Natural killer cell (primary cell): Measurements from ENCODE around the gene MFSD11. TPM values are rescaled to one million over a fixed set of nuclear protein-coding genes. Genes with fewer than 3 reads are reported as not detected.

Source experiments
- ATAC-seq, 3 donors: fragments of 150-1000 bp in 2 of 3; fragments of 200-7000 bp in 1 of 3; cut with Tn5 transposase; 1 replicate in 1 of 3; 2 replicates in 2 of 3; pipeline ENCODE4 v1.10.0; 2021; ENCODE audit warnings: mild to moderate bottlenecking in 2 of 3, moderate library complexity in 2 of 3
- DNase-seq, 2 donors: peaks; one replicate each; pipeline versions ENCODE4 v3.0.0 to v3.0.0-alpha.2; 2013 to 2021; ENCODE audit warnings: mixed read lengths in 1 of 2
- H3K27ac ChIP-seq: one replicate; pipeline ENCODE4 v1.5.1; 2013; ENCODE audit warnings: mild to moderate bottlenecking, low read length
- H3K27me3 ChIP-seq: one replicate; pipeline ENCODE4 v1.6.1; 2013; ENCODE audit warnings: low read length; ENCODE audit not compliant: control insufficient read depth, insufficient read depth
- H3K36me3 ChIP-seq: one replicate; pipeline ENCODE4 v1.6.1; 2013; ENCODE audit warnings: low read length; ENCODE audit not compliant: control insufficient read depth, insufficient read depth
- H3K4me1 ChIP-seq: one replicate; pipeline ENCODE4 v1.6.1; 2013; ENCODE audit warnings: low read length; ENCODE audit not compliant: control insufficient read depth, insufficient read depth
- H3K4me3 ChIP-seq: one replicate; pipeline ENCODE4 v1.5.1; 2013; ENCODE audit warnings: low read length
- H3K9me3 ChIP-seq: one replicate; pipeline ENCODE4 v1.6.1; 2013; ENCODE audit warnings: low read length; ENCODE audit not compliant: control insufficient read depth, insufficient read depth
- H3K27ac Mint-ChIP-seq, 2 donors: one replicate each; pipeline ENCODE4 v1.8.0; 2022; ENCODE audit warnings: mild to moderate bottlenecking in 2 of 2, mixed read lengths in 2 of 2, moderate library complexity in 1 of 2
- H3K27me3 Mint-ChIP-seq, 2 donors: one replicate each; pipeline ENCODE4 v1.8.0; 2022; ENCODE audit warnings: low read depth in 2 of 2, mixed read lengths in 2 of 2
- H3K36me3 Mint-ChIP-seq: one replicate; pipeline ENCODE4 v1.8.0; 2022; ENCODE audit warnings: mixed read lengths
- H3K4me1 Mint-ChIP-seq, 2 donors: one replicate each; pipeline ENCODE4 v1.8.0; 2022; ENCODE audit warnings: mixed read lengths in 2 of 2
- H3K4me3 Mint-ChIP-seq: one replicate; pipeline ENCODE4 v1.8.0; 2022; ENCODE audit warnings: mild to moderate bottlenecking, moderate library complexity, mixed read lengths
- H3K9me3 Mint-ChIP-seq, 2 donors: one replicate each; pipeline ENCODE4 v1.8.0; 2022; ENCODE audit warnings: mixed read lengths in 2 of 2
- WGBS: methylation state at CpG from one replicate; pipeline ENCODE4 v1.1.7; 2013; ENCODE audit warnings: missing lambda C conversion rate; ENCODE audit not compliant: insufficient coverage; 5-methylcytosine and 5-hydroxymethylcytosine counted together
- intact Hi-C: fragments of 100-400 bp; cut with micrococcal nuclease; formaldehyde crosslinking; loops from one replicate; pipeline ENCODE4 v1.14.2; 2022
- total RNA-seq, 4 donors: library from RNA; stranded (reverse); fragments of 120-200 nt in 1 of 4; gene quantifications; one replicate each; pipeline versions ENCODE4 v1.2.3 to v1.2.4, GENCODE V29; 2013 to 2022
- TF ChIP-seq, protein P1 (sequence below): fragments of 200-600 bp; IDR thresholded peaks from one replicate; pipeline ENCODE4 v1.8.0; 2022; ENCODE audit warnings: antibody characterized with exemption

MFSD11 gene
- total RNA-seq, 3 donors from 2014 or later (not counting 1 experiment from before 2014, with no cell fraction given) = 32.7 to 44.0 (median 33.9) TPM

DNA sequence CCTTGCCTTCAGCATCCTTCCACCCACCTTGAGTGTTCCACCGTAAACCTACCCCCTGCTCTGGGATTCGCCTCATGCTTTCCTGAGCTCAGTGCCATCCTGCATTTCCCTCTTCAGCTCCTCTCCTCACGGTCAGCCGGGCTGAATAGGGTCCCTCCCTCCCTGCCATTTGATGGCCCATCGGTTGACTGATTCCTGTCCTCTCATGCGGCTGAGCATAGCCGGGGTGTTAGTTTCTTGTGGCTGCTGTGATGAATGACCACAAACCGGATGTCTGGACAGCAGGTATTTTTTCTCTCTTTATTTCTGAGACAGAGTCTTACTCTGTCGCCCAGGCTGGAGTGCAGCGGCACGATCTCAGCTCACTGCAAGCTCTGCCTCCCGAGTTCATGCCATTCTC is 86.2 kb downstream of the MFSD11 start:
- H3K4me3 ChIP-seq = no peak overlapping the region
- Mint-ChIP-seq H3K4me1 (peaks cover 0 to 5% of the 10 kb centered on the region in 2 donors), H3K27ac (no peak overlapping the region), H3K36me3 (no peaks in the 10 kb centered on the region), H3K9me3 (no peaks in the 10 kb centered on the region), H3K4me3 (no peak overlapping the region), H3K27me3 (peaks cover 0 to 14% of the 10 kb centered on the region in 2 donors)
- no peak for DNase-seq
- no peak overlapping the region for H3K27ac ChIP-seq
- intact Hi-C loops = no loop called here
- H3K4me1 ChIP-seq = no peaks in the 10 kb centered on the region
- H3K36me3 ChIP-seq = no peaks in the 10 kb centered on the region
- 74% methylated on average over 12 of the region's 12 CpGs for WGBS
- H3K27me3 ChIP-seq = no peaks in the 10 kb centered on the region
- H3K9me3 ChIP-seq = no peaks in the 10 kb centered on the region
- no peak for ATAC-seq
- TF ChIP-seq, protein P1, sequence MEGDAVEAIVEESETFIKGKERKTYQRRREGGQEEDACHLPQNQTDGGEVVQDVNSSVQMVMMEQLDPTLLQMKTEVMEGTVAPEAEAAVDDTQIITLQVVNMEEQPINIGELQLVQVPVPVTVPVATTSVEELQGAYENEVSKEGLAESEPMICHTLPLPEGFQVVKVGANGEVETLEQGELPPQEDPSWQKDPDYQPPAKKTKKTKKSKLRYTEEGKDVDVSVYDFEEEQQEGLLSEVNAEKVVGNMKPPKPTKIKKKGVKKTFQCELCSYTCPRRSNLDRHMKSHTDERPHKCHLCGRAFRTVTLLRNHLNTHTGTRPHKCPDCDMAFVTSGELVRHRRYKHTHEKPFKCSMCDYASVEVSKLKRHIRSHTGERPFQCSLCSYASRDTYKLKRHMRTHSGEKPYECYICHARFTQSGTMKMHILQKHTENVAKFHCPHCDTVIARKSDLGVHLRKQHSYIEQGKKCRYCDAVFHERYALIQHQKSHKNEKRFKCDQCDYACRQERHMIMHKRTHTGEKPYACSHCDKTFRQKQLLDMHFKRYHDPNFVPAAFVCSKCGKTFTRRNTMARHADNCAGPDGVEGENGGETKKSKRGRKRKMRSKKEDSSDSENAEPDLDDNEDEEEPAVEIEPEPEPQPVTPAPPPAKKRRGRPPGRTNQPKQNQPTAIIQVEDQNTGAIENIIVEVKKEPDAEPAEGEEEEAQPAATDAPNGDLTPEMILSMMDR = no peak

DNA sequence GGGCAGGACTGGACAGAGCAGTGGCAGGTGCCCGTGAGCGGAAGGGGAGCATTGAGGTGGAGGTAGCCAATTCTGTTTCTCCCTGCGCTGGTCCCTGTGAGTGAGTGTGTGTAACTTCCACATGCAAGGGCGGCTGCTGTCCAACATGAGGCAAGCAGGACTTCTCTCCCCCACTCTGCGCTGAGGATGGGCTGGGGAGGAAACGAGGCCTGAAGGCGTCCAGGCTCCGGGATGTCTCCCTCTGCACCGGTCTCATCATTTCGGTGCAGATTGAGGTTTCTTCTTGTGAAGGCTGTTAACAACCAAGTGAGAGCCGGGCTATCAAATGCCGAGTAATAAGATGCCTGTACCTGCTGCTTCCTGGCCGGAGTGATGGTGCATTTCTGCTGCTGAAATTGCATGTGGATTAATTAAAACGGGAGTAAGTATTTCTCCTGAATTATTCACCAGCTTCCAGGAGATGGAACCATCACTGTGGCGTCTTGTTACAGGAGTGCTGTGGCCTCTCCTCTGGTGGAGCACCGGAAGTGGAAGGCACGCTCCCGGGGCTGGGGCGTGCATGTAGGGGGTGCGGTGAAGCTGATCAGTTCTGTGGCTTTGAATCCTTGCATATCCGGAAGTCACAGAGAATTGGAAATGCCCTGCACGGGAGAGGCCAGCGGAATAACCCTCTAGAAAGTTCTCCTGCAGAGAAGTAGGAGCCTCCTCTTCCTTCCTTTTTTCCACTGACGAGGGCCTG is 88.6 kb downstream of the MFSD11 start:
- Histone ChIP-seq H3K9me3 (no peaks in the 10 kb centered on the region), H3K4me3 (no peak overlapping the region), H3K36me3 (no peaks in the 10 kb centered on the region), H3K27ac (no peak overlapping the region), H3K27me3 (no peaks in the 10 kb centered on the region), H3K4me1 (no peaks in the 10 kb centered on the region)
- no peaks in the 10 kb centered on the region for H3K36me3 Mint-ChIP-seq
- peaks cover 0 to 9% of the 10 kb centered on the region in 2 donors for H3K27me3 Mint-ChIP-seq
- H3K27ac Mint-ChIP-seq = no peak overlapping the region
- WGBS = 66% methylated on average over 24 of the region's 24 CpGs
- H3K4me3 Mint-ChIP-seq = no peak overlapping the region
- intact Hi-C loops = no loop called here
- ATAC-seq = no peak
- TF ChIP-seq, protein P1 = no peak
- peaks cover 0 to 5% of the 10 kb centered on the region in 2 donors for H3K4me1 Mint-ChIP-seq
- DNase-seq = no peak
- no peaks in the 10 kb centered on the region for H3K9me3 Mint-ChIP-seq

DNA sequence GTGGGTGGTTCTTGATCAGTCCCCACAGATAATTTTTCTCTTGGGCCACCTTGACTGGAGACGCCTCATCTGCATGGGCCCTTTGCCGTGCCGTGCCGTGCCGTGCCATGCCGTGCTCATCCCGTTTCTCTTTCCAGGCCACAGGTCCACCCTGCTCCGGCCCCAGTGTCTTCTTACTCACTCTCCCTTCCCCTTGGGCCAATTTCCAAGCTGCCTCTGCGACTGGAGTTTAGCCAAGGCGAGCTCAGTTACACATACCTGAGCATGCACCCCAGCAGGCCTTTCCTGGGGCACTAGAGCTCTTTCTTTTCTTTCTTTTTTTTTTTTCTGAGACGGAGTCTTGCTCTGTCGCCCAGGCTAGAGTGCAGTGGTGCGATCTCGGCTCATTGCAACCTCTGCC is 89.8 kb downstream of the MFSD11 start:
- 87% methylated on average over 14 of the region's 14 CpGs for WGBS
- TF ChIP-seq, protein P1 = no peak

More for the DNA sequence above, 89.8 kb downstream of the MFSD11 start:
- H3K27me3 Mint-ChIP-seq = peaks cover 0 to 9% of the 10 kb centered on the region in 2 donors
- no peaks in the 10 kb centered on the region for H3K36me3 Mint-ChIP-seq
- DNase-seq (no peak), ATAC-seq (no peak)
- H3K27ac Mint-ChIP-seq = no peak overlapping the region
- Histone ChIP-seq H3K4me1 (no peaks in the 10 kb centered on the region), H3K4me3 (no peak overlapping the region), H3K36me3 (no peaks in the 10 kb centered on the region), H3K27ac (no peak overlapping the region), H3K27me3 (no peaks in the 10 kb centered on the region), H3K9me3 (no peaks in the 10 kb centered on the region)
- peaks cover 0 to 5% of the 10 kb centered on the region in 2 donors for H3K4me1 Mint-ChIP-seq
- intact Hi-C loops = no loop called here
- no peaks in the 10 kb centered on the region for H3K9me3 Mint-ChIP-seq
- no peak overlapping the region for H3K4me3 Mint-ChIP-seq

Other genes starting within 250 kb of the MFSD11 start
- 100 to 1,000 TPM; 194 to 233 (median 202) TPM for gene RHBDF2, start 236.7 kb upstream of the MFSD11 start, total RNA-seq
- gene CYGB, start 200.4 kb upstream of the MFSD11 start, total RNA-seq = under 1 TPM; 0.12 to 0.33 (median 0.16) TPM
- 1 to 10 TPM in 1 of 3 donors, under 1 TPM in 2; 0.77 to 1.1 (median 0.82) TPM for gene PRCD, start 198.1 kb upstream of the MFSD11 start, total RNA-seq
- gene ST6GALNAC2, start 152.3 kb upstream of the MFSD11 start, total RNA-seq = under 1 TPM in 1 of 3 donors, not detected in 2; 0.65 TPM
- 1 to 10 TPM in 1 of 3 donors, not detected in 2; 1.0 TPM for gene ST6GALNAC1, start 94.4 kb upstream of the MFSD11 start, total RNA-seq
- 10 to 100 TPM; 31.6 to 47.6 (median 46.5) TPM for gene MXRA7, start 27.2 kb upstream of the MFSD11 start, total RNA-seq
- gene JMJD6, start 11.5 kb upstream of the MFSD11 start, total RNA-seq = 100 to 1,000 TPM; 169 to 257 (median 195) TPM
- gene METTL23, start 11.3 kb upstream of the MFSD11 start, total RNA-seq = 10 to 100 TPM; 31.9 to 57.7 (median 34.2) TPM
- 100 to 1,000 TPM; 402 to 548 (median 503) TPM for gene SRSF2, start 788 bp upstream of the MFSD11 start, total RNA-seq
- gene MGAT5B, start 130.3 kb downstream of the MFSD11 start, total RNA-seq = not detected